ENCODE results near the gene CDH16.

- TF ChIP-seq CTCF (IDR thresholded peaks at IDR 0.05), result no peak
- TF ChIP-seq POLR2A (IDR thresholded peaks at IDR 0.05), result no peak
- no peak for TF ChIP-seq POLR2AphosphoS5 (IDR thresholded peaks at IDR 0.05)
- no peak for TF ChIP-seq EP300 (IDR thresholded peaks at IDR 0.05)
Measured at GRCh38 chr16:66914541-66914940, 4.1 kb downstream of the CDH16 start.

All from gastroesophageal sphincter (tissue), 3 donors.